Mammary epithelial cell (primary cell): ENCODE measurements around the gene HOXD3.

Source experiments
- CTCF ChIP-seq, 2 donors: IDR thresholded peaks in 1 of 2; conservative IDR thresholded peaks in 1 of 2; 2 replicates each; pipeline ENCODE4 v1.5.1; 2011 to 2012; ENCODE audit warnings: inconsistent platforms in 2 of 2, low read length in 2 of 2, mild to moderate bottlenecking in 2 of 2, control low read depth in 1 of 2, low read depth in 1 of 2; ENCODE audit not compliant: insufficient read depth in 1 of 2; ENCODE audit errors: extremely low read depth in 1 of 2
- EZH2 ChIP-seq: IDR thresholded peaks from 2 replicates; pipeline ENCODE4 v1.6.1; 2012; ENCODE audit warnings: low read length, inconsistent platforms, borderline replicate concordance

GRCh38 chr2:176162911-176163671 lies 6.0 kb downstream of the HOXD3 start:
- TF ChIP-seq CTCF (conservative IDR thresholded peaks at IDR 0.05 in 1 of 2, IDR thresholded peaks at IDR 0.05 in 1 of 2; ENCODE audit: extremely low read depth in 1 of 2, insufficient read depth in 1 of 2, low read depth in 1 of 2, low read length in 2 of 2) = no peak
- no peak for TF ChIP-seq EZH2
